ENCODE data around the gene CASP14.

GRCh38 chr19:15015946-15016542 is 33.2 kb upstream of the CASP14 start:
- TF ChIP-seq ATF3 (CRISPR knock-in tag; conservative IDR thresholded peaks at IDR 0.05) (no peak), ZNF317 (CRISPR knock-in tag; IDR thresholded peaks at IDR 0.05; ENCODE audit: borderline replicate concordance, low read depth) (no peak)
- TF ChIP-seq, protein P1, sequence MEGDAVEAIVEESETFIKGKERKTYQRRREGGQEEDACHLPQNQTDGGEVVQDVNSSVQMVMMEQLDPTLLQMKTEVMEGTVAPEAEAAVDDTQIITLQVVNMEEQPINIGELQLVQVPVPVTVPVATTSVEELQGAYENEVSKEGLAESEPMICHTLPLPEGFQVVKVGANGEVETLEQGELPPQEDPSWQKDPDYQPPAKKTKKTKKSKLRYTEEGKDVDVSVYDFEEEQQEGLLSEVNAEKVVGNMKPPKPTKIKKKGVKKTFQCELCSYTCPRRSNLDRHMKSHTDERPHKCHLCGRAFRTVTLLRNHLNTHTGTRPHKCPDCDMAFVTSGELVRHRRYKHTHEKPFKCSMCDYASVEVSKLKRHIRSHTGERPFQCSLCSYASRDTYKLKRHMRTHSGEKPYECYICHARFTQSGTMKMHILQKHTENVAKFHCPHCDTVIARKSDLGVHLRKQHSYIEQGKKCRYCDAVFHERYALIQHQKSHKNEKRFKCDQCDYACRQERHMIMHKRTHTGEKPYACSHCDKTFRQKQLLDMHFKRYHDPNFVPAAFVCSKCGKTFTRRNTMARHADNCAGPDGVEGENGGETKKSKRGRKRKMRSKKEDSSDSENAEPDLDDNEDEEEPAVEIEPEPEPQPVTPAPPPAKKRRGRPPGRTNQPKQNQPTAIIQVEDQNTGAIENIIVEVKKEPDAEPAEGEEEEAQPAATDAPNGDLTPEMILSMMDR (IDR thresholded peaks at IDR 0.05), result no peak
